Measurements from ENCODE around the gene AKNAD1. TPM values are rescaled to one million over a fixed set of nuclear protein-coding genes. Genes with fewer than 3 reads are reported as not detected.

Gene AKNAD1
- total and polyA plus RNA-seq, 2 of the 8 experiments (the other 6 are each of a cell fraction or from before 2014, with no cell fraction given): not detected

- Histone ChIP-seq H2BK120ac (replicated peaks; ENCODE audit: low read depth, low read length) (no peak overlapping the region), H3K23ac (ENCODE audit: insufficient read length) (no peak overlapping the region), H2AFZ (ENCODE audit: low read length) (no peak overlapping the region), H3K18ac (ENCODE audit: extremely low read depth, low read length) (no peak overlapping the region), H2BK12ac (ENCODE audit: low read depth, low read length) (no peak overlapping the region), H4K91ac (replicated peaks; ENCODE audit: insufficient read length, low read length) (no peak overlapping the region), H3K27me3 (replicated peaks in 1 of 4; ENCODE audit: control insufficient read depth in 3 of 4, extremely low read depth in 1 of 4, insufficient read depth in 3 of 4, low read length in 3 of 4) (no peaks in the 10 kb centered on the region), H2BK5ac (ENCODE audit: low read depth, low read length) (no peak overlapping the region), H2BK15ac (ENCODE audit: low read length) (no peak overlapping the region), H3K27ac (ENCODE audit: low read depth, low read length) (no peak overlapping the region), H3K4me1 (replicated peaks in 1 of 4; ENCODE audit: control insufficient read depth in 3 of 4, insufficient read depth in 4 of 4, low read length in 3 of 4) (no peaks in the 10 kb centered on the region), H3K79me1 (ENCODE audit: low read depth, low read length) (no peaks in the 10 kb centered on the region), H3K36me3 (ENCODE audit: control insufficient read depth in 2 of 4, insufficient read depth in 4 of 4, low read length in 3 of 4) (no peaks in the 10 kb centered on the region), H3K9me3 (ENCODE audit: insufficient read depth in 2 of 2, low read depth in 1 of 2, low read length in 1 of 2) (no peaks in the 10 kb centered on the region), H3K4ac (replicated peaks; ENCODE audit: insufficient read length, low read depth, low read length) (no peak overlapping the region), H3K4me2 (ENCODE audit: insufficient read depth in 1 of 2, low read depth in 2 of 2, low read length in 2 of 2) (no peak overlapping the region), H4K20me1 (replicated peaks in 1 of 2; ENCODE audit: control insufficient read depth in 1 of 2, insufficient read depth in 2 of 2, low read length in 2 of 2) (no peaks in the 10 kb centered on the region), H3K9ac (replicated peaks in 1 of 4; ENCODE audit: extremely low read depth in 1 of 4, low read depth in 3 of 4, low read length in 3 of 4) (no peak overlapping the region), H4K8ac (ENCODE audit: extremely low read depth, insufficient read depth, low read length) (no peak overlapping the region), H2BK20ac (ENCODE audit: low read length) (no peak overlapping the region), H3K4me3 (ENCODE audit: extremely low read depth in 1 of 4, insufficient read depth in 2 of 4, low read depth in 3 of 4, low read length in 4 of 4) (no peak overlapping the region), H3K56ac (replicated peaks; ENCODE audit: insufficient read length, low read depth, low read length) (no peak overlapping the region), H3K14ac (ENCODE audit: insufficient read length) (no peak overlapping the region), H4K5ac (ENCODE audit: insufficient read length, low read depth, low read length) (no peak overlapping the region), H3K79me2 (ENCODE audit: control insufficient read depth in 1 of 2, insufficient read depth in 2 of 2, low read length in 2 of 2) (no peaks in the 10 kb centered on the region), H3K23me2 (ENCODE audit: low read depth, low read length) (no peaks in the 10 kb centered on the region), H2AK5ac (ENCODE audit: low read depth, low read length) (no peak overlapping the region)
- FAIRE-seq (no peak), DNase-seq (ENCODE audit: low read depth in 1 of 2, low spot score in 2 of 2) (no peak)
- TF ChIP-seq BRCA1 (IDR thresholded peaks at IDR 0.05; ENCODE audit: low read depth, low read length) (no peak), TBP (IDR thresholded peaks at IDR 0.05; ENCODE audit: low read depth, low read length) (no peak), NANOG (IDR thresholded peaks at IDR 0.05; ENCODE audit: insufficient read depth, low read depth, low read length, poor library complexity, severe bottlenecking) (no peak), KDM4A (IDR thresholded peaks at IDR 0.05; ENCODE audit: low read depth, low read length, severe bottlenecking) (no peak), SP1 (IDR thresholded peaks at IDR 0.05; ENCODE audit: low read depth, low read length) (no peak), CTBP2 (IDR thresholded peaks at IDR 0.05; ENCODE audit: borderline replicate concordance, insufficient read depth, insufficient read length, low read length) (no peak)
- CTCF ChIA-PET (ENCODE audit: partially characterized antibody): no interaction called here
- POLR2A ChIA-PET (ENCODE audit: partially characterized antibody): interaction anchor here (0.6 kb wide), 1 partner anchor 49 kb away, joined by 3 read pairs; no protein-coding TSS in a partner anchor
- 97% methylated on average over 7 of the region's 7 CpGs; no CpG with 5 or more reads in 1 of the 2 experiments for WGBS, 2 experiments (ENCODE audit: extremely low coverage in 1 of 2, insufficient coverage in 1 of 2, insufficient read length in 1 of 2, insufficient replicate concordance in 2 of 2, low coverage in 1 of 2, low lambda C conversion rate in 2 of 2, missing lambda C conversion rate in 1 of 2)
Observed at GRCh38 chr1:108850929-108851328, 6.0 kb downstream of the AKNAD1 start.
